Thyroid gland (tissue), 4 donors: ENCODE results near the gene MORF4L1. TPM values are rescaled to one million over a fixed set of nuclear protein-coding genes. Genes with fewer than 3 reads are reported as not detected.

Experiments
- DNase-seq, 2 donors: peaks; one replicate each; pipeline ENCODE4 v3.0.0-alpha.2; 2019
- H3K27ac ChIP-seq, 3 donors: fragments of 200-600 bp; sonication (generic); 1 replicate in 2 of 3; 2 replicates in 1 of 3; pipeline ENCODE4 v1.5.1; 2016 to 2019; ENCODE audit warnings: mild to moderate bottlenecking in 1 of 3, moderate library complexity in 1 of 3
- H3K27me3 ChIP-seq: fragments of 200-600 bp; sonication (generic); one replicate; pipeline ENCODE4 v1.5.1; 2019
- H3K36me3 ChIP-seq, 2 donors: fragments of 200-600 bp; sonication (generic); one replicate each; pipeline ENCODE4 v1.5.1; 2016 to 2019
- H3K4me1 ChIP-seq, 2 donors: fragments of 200-600 bp; sonication (generic); one replicate each; pipeline ENCODE4 v1.5.1; 2017 to 2019
- H3K4me3 ChIP-seq, 3 donors: fragments of 200-600 bp; sonication (generic); replicated peaks in 1 of 3; 1 replicate in 2 of 3; 2 replicates in 1 of 3; pipeline ENCODE4 v1.5.1; 2016; ENCODE audit warnings: mild to moderate bottlenecking in 1 of 3
- H3K9me3 ChIP-seq: fragments of 200-600 bp; sonication (generic); one replicate; pipeline ENCODE4 v1.5.1; 2017
- POLR2A ChIP-seq, 2 donors: fragments of 450-650 bp; IDR thresholded peaks; one replicate each; pipeline ENCODE4 v1.6.1; 2017; ENCODE audit warnings: antibody characterized with exemption in 2 of 2, mild to moderate bottlenecking in 2 of 2, moderate library complexity in 1 of 2
- WGBS, 2 donors: methylation state at CpG; one replicate each; pipeline ENCODE4 v1.1.5; 2017; 5-methylcytosine and 5-hydroxymethylcytosine counted together
- intact Hi-C: fragments of 100-400 bp; cut with DNase I; formaldehyde crosslinking; loops from one replicate; pipeline ENCODE4 v1.15.1; 2023
- total RNA-seq, 4 donors: library from RNA; depleted of rRNA; stranded (reverse); fragments of >200 nt; gene quantifications; one replicate each; pipeline ENCODE4 v1.2.3, GENCODE V29; 2016
- TF ChIP-seq, protein P1 (sequence below), 6 experiments: fragments of 200-600 bp in 3 of 6; fragments of 450-650 bp in 3 of 6; sonication (generic) in 3 of 6; IDR thresholded peaks; one replicate each; pipeline ENCODE4 v1.5.1; 2016 to 2019; ENCODE audit warnings: antibody characterized with exemption in 6 of 6, mild to moderate bottlenecking in 2 of 6, inconsistent platforms in 1 of 6, moderate library complexity in 1 of 6

MORF4L1 gene, protein sequence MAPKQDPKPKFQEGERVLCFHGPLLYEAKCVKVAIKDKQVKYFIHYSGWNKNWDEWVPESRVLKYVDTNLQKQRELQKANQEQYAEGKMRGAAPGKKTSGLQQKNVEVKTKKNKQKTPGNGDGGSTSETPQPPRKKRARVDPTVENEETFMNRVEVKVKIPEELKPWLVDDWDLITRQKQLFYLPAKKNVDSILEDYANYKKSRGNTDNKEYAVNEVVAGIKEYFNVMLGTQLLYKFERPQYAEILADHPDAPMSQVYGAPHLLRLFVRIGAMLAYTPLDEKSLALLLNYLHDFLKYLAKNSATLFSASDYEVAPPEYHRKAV
- total RNA-seq, result 100 to 1,000 TPM; 264 to 326 (median 298) TPM

DNA sequence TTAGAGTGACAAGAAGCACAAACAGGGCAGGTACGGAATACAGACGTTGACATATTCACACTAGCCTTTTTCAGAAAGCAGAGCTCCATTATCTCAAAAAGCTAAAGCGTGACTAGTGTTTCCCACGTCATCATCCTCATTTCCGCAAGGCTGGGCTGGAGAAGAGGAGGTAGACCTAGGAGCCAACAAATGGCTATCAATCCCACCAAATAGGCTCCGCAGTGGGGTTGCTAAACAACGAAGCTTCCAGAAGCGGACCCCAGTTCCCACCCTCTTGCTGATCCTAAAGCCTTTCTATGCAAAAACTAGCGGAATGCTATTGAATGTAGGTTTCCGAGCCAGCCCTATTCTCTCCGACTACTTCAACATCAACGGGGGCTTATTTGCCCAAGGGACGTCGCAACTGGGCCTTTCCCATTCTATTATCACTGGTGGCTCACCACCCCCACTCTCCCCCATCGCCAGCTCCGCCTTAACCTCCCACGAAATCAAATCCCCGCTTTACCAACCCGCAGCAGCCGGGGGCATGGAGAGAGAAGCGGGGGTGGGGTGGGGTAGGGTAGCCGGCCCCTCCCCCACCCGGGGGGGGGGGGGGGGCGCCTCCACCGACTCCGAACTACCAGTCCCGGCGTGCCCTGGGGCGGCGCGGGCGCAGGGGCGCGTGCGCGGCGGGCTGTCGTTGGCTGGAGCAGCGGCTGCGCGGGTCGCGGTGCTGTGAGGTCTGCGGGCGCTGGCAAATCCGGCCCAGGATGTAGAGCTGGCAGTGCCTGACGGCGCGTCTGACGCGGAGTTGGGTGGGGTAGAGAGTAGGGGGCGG lies at the start of gene MORF4L1:
MORF4L1 (plus strand) TSS at position 736 of the 817 bp plus-strand sequence. CDS start 128 bp downstream, outside the sequence.
- intact Hi-C loops, result no loop called here
- peaks cover 19 to 29% of the 10 kb centered on the region in 2 donors for H3K4me1 ChIP-seq
- whole genome bisulfite sequencing, 2 donors, result 6 to 8% methylated on average over 32 to 38 of the region's 52 CpGs
- H3K27ac ChIP-seq, result peak within 1 kb of the TSS; percentile 100
- H3K9me3 ChIP-seq, result no peaks in the 10 kb centered on the region
- H3K36me3 ChIP-seq, result no peaks in the 10 kb centered on the region
- TF ChIP-seq, protein P1, sequence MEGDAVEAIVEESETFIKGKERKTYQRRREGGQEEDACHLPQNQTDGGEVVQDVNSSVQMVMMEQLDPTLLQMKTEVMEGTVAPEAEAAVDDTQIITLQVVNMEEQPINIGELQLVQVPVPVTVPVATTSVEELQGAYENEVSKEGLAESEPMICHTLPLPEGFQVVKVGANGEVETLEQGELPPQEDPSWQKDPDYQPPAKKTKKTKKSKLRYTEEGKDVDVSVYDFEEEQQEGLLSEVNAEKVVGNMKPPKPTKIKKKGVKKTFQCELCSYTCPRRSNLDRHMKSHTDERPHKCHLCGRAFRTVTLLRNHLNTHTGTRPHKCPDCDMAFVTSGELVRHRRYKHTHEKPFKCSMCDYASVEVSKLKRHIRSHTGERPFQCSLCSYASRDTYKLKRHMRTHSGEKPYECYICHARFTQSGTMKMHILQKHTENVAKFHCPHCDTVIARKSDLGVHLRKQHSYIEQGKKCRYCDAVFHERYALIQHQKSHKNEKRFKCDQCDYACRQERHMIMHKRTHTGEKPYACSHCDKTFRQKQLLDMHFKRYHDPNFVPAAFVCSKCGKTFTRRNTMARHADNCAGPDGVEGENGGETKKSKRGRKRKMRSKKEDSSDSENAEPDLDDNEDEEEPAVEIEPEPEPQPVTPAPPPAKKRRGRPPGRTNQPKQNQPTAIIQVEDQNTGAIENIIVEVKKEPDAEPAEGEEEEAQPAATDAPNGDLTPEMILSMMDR (IDR thresholded peaks at IDR 0.05), result no peak
- peak in 1 of 2 donors; percentile 74 for TF ChIP-seq POLR2A (IDR thresholded peaks at IDR 0.05)
- H3K27me3 ChIP-seq, result no peaks in the 10 kb centered on the region
- DNase-seq, result peak; percentile 97 to 98
- peak within 1 kb of the TSS; percentile 89 to 100 (median 99) for H3K4me3 ChIP-seq

DNA sequence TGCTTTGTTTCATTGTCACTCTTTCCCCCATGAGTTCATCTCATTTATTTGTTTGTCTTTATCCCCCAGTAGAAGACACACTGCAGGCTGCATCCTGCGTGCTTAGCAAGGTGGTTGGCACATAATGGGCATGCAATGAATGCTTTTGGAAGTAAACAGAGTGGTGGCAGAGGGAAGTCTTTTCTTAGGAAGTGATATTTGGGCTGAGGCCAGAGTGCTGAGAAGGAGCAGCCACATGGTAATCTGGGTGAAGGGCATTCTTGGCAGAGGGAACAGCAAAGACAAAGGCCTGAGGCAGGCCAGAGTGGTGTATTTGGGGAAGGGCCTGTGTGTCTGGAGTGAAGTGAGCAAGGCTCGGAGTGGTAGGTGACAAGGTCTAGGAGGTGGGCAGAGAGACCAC lies 43.8 kb upstream of the MORF4L1 start:
- intact Hi-C loops, result no loop called here
- Histone ChIP-seq H3K4me3 (no peak overlapping the region), H3K9me3 (no peaks in the 10 kb centered on the region), H3K36me3 (no peaks in the 10 kb centered on the region), H3K4me1 (no peaks in the 10 kb centered on the region), H3K27ac (no peak overlapping the region), H3K27me3 (no peaks in the 10 kb centered on the region)
- TF ChIP-seq, protein P1 (IDR thresholded peaks at IDR 0.05), result no peak
- TF ChIP-seq POLR2A (IDR thresholded peaks at IDR 0.05), result no peak
- no peak for DNase-seq
- 84 to 89% methylated on average over 2 of the region's 2 CpGs for WGBS, 2 donors

DNA sequence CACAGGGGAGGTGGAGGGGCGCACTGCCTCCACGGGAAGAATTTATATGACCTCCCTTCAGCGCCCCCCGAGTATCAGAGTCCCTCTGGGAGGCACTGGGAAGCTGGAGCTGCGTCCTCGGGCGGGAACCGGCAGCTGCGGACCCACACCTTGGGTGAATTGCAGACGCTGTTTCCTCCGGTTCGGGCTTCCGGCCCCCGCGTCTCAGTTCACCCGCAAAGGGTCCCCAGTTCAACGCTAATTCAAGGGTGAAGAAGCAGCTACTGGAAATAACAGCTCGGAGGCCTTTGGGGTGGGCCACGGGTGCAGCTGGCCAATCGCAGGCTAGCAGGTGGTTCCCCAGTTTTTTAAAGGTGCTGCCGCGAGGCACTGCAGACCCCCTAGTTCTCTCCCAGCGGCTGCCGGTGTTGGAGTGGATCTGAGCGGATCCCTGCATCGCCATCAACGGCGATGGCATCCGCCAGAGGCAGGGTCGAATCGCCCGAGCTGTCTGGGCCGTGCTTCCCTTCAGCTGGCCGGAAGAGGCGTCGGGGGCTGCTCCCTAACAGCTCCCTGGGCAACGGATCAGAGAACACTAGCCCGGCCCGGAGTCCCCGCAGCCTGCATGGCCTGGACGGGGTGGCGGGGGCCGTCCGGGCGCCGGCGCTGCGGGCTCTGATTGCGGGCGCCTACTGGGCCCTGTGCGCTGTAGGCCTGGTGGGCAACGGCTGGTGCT lies 42.0 kb upstream of the MORF4L1 start:
- Histone ChIP-seq H3K27ac (no peak overlapping the region), H3K4me3 (no peak overlapping the region), H3K4me1 (no peaks in the 10 kb centered on the region), H3K27me3 (no peaks in the 10 kb centered on the region), H3K36me3 (no peaks in the 10 kb centered on the region), H3K9me3 (no peaks in the 10 kb centered on the region)
- WGBS, 2 donors, result 43 to 55% methylated on average over 7 to 14 of the region's 52 CpGs
- intact Hi-C loops, result no loop called here
- TF ChIP-seq POLR2A (IDR thresholded peaks at IDR 0.05), result no peak
- TF ChIP-seq, protein P1 (IDR thresholded peaks at IDR 0.05), result no peak
- no peak for DNase-seq

DNA sequence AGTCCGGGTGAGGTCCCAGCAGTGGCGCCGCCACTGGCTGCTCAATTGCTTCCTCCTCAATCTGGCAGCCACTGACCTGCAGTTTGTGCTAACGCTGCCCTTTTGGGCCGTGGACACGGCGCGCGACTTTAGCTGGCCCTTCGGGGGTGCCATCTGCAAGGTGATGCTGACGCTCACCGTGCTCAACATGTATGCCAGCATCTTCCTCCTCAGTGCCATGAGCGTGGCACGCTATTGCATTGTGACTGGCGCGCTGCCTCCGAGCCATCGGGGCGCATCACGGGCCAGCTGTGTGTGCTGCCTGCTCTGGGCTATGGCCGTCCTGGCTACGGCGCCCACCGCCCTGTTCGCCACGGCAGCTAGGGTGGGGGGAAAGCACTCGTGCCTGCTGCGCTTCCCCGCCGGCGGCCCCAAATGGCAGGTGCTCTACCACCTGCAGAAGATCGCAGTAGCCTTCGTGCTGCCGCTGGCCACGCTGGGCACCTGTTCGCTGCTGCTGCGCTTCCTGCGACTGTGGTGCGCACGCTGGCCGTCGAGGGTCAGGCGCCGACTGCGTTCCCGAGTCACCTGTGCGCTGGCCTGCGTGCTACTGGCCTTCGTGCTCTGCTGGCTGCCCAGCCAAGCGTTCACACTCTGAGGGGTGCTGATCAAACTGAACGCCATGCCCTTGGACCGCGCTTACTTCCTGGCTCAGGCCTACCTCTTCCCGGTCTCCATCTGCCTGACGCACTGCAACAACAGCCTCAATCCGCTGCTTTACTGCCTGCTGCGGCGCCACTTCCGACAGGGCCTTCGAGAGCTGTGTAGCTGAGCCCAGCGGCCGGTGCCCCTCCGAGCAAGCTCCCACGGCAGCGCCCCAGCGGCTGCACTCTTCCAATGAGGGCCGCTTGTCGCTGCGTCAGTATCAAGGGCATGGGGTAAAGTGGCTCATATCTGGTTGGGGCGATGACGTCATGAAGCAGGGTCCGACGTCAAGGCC lies 41.2 kb upstream of the MORF4L1 start:
- intact Hi-C loops, result no loop called here
- Histone ChIP-seq H3K9me3 (no peaks in the 10 kb centered on the region), H3K36me3 (no peaks in the 10 kb centered on the region), H3K27me3 (no peaks in the 10 kb centered on the region), H3K4me3 (no peak overlapping the region), H3K27ac (no peak overlapping the region), H3K4me1 (no peaks in the 10 kb centered on the region)
- 73 to 83% methylated on average over 57 to 66 of the region's 73 CpGs for WGBS, 2 donors
- no peak for TF ChIP-seq POLR2A (IDR thresholded peaks at IDR 0.05)
- TF ChIP-seq, protein P1 (IDR thresholded peaks at IDR 0.05), result no peak
- DNase-seq, result peak in 1 of 2 donors; percentile 6
